AG09309 (cell line): ENCODE measurements around the gene SLK.

ENCODE experiments used
- DNase-seq: peaks from one replicate; pipeline ENCODE4 v3.0.0-alpha.2; 2010; ENCODE audit warnings: low read depth
- H3K4me3 ChIP-seq: 2 replicates; pipeline ENCODE4 v1.5.1; 2011; ENCODE audit warnings: mild to moderate bottlenecking, low read depth, low read length, moderate library complexity; ENCODE audit not compliant: control insufficient read depth
- TF ChIP-seq, protein P1 (sequence below): IDR thresholded peaks from 2 replicates; pipeline ENCODE4 v1.5.1; 2011; ENCODE audit warnings: mild to moderate bottlenecking, low read depth, low read length, inconsistent platforms; ENCODE audit not compliant: insufficient read depth, control insufficient read depth; ENCODE audit errors: missing control alignments

SLK gene

DNA sequence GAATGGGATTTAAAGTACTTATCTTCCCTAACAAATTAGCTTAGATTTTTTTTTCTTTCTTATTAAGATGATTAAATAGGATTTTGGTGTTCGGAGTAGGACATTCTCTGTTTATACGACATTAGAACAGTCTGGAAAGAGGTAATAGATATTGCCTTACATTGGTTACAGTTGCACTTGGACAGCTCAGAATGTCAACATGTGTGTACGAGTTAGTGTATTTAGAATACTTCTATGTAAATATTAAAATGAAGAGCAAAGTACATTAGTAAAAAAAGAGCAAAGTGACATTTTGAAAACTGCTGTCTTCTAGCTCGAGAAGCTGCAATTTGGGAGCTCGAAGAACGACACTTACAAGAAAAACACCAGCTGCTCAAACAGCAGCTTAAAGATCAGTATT is 51.5 kb downstream of the SLK start:
- no peak for DNase-seq
- TF ChIP-seq, protein P1, sequence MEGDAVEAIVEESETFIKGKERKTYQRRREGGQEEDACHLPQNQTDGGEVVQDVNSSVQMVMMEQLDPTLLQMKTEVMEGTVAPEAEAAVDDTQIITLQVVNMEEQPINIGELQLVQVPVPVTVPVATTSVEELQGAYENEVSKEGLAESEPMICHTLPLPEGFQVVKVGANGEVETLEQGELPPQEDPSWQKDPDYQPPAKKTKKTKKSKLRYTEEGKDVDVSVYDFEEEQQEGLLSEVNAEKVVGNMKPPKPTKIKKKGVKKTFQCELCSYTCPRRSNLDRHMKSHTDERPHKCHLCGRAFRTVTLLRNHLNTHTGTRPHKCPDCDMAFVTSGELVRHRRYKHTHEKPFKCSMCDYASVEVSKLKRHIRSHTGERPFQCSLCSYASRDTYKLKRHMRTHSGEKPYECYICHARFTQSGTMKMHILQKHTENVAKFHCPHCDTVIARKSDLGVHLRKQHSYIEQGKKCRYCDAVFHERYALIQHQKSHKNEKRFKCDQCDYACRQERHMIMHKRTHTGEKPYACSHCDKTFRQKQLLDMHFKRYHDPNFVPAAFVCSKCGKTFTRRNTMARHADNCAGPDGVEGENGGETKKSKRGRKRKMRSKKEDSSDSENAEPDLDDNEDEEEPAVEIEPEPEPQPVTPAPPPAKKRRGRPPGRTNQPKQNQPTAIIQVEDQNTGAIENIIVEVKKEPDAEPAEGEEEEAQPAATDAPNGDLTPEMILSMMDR, result no peak
- H3K4me3 ChIP-seq, result no peak overlapping the region

DNA sequence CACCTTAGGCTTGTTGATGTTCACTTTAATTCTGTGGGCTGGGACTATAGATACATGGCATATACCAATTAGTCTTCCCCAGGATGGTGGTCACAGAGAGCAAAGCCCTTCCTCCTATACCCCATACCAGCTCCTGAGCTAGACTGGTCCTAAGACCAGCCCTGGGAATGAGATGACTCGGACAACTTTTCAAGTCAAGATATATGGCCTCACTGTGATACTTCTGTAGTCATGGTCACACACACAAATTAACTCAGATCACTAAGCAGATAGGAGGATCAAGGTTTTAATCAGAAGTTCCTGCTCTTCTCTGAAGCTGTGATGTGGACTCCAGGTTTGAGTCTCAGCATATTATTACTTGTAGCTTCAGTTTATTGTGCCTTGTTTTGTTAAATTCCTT is 53.1 kb downstream of the SLK start:
- TF ChIP-seq, protein P1, result no peak
- DNase-seq, result no peak
- no peak overlapping the region for H3K4me3 ChIP-seq

DNA sequence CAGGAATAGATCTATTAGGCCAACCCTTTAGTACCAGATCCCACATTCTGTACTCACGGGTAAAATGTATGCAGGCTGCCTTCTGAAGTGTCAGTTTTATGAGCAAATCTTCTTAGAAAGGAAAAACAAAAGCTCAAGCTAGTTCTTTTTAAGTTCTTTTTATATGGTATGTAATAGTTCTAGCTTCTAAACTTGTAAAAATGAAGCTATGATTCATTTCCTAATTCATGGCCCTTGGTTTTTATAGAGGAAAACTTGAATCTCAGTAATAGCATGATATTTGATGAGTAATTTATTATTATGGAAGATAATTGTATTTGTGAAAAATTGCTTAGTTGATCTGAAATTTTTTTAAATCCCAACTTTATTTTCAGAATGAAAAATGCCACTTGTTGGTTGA is 54.3 kb downstream of the SLK start:
- peak; percentile 24 for DNase-seq
- TF ChIP-seq, protein P1, result no peak
- H3K4me3 ChIP-seq, result no peak overlapping the region

DNA sequence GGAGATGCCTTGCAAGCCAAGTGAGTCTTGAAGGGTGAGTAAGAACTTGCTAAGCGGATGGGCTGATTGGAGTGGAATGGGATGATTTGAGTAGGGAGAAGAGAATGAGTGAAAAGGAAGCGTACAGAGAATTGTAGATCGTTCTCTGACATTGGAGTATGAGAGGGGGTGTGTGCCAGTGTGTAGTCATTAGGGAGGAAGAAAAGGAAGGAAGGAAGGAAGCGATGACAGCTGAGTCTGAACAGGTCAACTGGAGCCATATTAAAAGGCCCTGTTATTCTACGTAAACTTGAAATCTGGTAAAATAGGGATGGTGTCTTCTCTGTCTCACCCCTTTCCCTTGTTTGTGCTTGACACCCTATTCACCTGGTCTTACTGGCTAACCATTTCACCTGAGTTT is 55.1 kb downstream of the SLK start:
- TF ChIP-seq, protein P1, result no peak
- no peak overlapping the region for H3K4me3 ChIP-seq
- no peak for DNase-seq

DNA sequence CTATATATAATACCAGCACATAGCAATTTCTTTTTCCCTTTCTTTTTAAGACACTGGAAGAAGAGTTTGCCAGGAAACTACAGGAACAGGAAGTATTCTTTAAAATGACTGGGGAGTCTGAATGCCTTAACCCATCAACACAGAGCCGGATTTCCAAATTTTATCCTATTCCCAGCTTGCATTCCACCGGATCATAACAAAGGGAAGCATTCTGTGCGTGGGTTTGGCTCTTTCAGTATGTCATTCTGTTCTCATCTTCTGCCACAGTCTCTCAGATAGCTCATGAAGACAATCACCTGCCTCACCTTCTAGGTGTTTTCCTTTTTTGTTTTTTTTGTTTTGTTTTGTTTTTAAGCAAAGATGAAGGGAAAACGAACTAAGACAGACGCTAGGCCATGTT is 58.6 kb downstream of the SLK start:
- no peak for DNase-seq

DNA sequence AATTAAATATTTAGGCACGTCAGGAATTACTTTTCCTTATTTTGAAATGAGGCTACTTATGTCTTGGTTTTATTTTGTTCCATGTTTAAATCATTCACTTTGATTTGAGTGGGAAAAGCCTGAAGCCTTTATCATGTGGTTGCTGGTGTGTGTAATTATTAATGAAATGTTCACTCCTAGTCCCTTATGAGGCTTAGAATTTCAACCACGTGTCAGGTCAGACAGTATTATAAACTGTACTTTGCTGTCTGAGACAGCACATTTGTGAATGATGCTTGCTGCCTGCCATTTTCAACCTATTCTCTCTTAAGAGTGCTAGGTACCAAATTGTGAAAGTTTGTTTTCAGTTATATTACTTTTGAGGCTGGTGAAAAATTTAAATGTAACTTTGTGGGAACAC is 59.8 kb downstream of the SLK start:
- no peak overlapping the region for H3K4me3 ChIP-seq
- TF ChIP-seq, protein P1, result no peak
- DNase-seq, result no peak

More for the DNA sequence above, 58.6 kb downstream of the SLK start:
- TF ChIP-seq, protein P1, result no peak
- no peak overlapping the region for H3K4me3 ChIP-seq

DNA sequence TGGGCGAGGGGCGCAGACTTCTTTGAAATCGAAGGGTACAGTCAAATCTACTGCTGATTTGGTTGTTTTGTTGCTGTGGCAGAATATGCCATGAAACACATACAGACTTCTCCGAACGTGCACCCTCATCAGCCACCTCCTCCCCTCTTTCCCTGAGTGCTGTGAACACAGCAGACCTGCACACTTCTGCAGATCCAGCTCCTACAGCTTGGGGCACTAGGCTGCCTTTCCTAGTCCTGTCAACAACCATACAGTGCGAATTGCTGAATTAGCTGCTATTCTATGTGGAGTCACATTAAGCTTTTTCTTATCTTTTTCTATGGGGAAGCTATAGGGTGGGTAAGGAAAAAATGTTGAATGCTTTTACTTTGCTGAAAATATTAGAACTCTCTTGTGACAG is 61.2 kb downstream of the SLK start:
- TF ChIP-seq, protein P1, result peak; percentile 36

More for the DNA sequence above, 61.2 kb downstream of the SLK start:
- no peak overlapping the region for H3K4me3 ChIP-seq
- no peak for DNase-seq
